Measurements from ENCODE around the gene SLC6A6.

Gene SLC6A6

GRCh38 chr3:14525685-14526631, 123.6 kb downstream of the SLC6A6 start:
- DNase-seq = no peak

- DNase-seq = no peak
Measured at GRCh38 chr3:14528081-14528480, 125.7 kb downstream of the SLC6A6 start.

DNA sequence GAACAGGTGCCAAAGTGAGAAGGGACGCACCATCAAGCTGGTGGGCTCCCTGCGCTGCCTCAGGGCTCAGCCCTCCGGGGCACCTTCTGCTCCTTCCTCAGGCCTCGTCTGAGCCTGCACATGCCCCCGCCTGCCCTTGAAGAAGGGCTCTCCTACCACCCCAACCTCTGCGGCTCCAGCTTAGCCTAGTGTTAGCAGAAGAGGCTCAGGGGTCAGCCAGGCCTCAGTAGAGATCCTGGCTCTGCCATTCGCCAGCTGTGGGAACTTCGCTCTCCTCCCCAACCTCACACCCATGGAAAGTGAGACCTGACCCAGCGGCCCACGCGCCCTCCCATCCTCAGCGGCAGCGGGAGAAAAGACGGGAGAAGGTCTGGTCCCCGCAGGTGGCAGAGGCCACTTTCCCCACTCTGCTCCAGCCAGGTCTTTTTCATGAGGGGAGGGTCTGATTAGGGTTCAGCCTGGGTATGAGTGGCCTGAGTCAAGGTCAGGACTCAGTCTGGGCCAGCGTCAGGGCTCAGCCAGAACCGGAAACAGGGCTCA, 129.5 kb downstream of the SLC6A6 start:
- no peak for DNase-seq

DNA sequence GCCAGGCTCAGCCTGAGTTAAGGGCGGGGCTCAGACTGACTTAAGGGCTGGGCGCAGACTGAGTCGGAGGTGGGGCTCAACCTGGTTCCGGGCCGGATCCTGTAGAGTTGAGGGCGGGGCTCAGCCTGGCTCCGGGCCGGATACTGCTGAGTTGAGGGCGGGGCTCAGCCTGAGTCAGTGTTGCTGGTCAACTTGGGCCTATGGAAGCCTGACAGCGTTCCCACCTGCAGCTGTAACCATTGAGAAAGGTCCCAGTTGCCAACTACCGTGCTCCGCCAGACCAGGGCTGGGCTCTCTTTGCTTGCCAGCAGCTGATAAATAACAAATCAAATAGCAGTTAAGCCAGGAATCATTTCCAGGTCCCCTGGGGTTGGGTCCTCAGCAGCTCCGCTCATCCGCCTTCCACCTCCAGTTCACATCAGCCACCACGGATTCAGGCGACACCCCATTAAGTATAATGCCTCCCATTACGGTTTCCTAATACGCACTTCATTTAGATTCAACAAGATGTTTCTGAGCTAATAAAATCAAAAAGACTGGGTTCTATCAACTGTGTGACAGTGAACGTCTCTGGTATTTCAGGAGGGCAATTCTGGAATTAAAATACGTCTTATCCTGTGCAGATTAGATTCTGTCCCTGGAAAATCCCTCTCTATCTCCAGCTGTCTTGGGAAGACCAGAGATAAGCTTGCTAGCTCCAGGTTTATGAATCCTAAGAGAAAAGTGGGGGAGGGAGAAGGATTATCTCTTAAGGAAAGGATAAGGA, 130.5 kb downstream of the SLC6A6 start:
- DNase-seq = no peak

DNA sequence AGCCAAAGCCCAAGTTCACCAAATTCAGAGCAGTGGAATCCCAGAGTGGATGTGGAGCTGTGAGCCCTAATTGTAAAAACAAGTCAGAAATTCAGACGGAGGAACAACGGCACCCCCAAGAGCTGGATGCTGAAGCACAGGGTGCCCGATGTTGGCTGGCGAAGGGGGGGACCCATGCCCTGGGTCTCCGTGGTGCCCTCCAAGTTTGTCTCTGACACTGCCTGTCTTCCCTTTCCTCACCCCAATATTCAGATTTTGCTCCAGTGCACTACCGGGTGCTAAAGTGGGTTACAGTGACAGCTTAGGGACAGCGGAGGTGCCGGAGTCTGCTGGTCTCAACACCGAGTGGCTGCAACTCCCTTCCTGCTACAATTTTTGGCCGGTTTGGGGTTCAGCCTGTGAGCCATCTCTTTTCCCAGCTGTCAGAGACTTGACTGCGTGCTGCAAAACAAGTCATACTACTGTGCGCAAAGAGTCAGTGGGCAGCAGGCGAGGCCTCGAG, 131.1 kb downstream of the SLC6A6 start:
- DNase-seq = no peak

GRCh38 chr3:14534516-14535191, 132.2 kb downstream of the SLC6A6 start:
- no peak for DNase-seq

- no peak for DNase-seq
Measured at GRCh38 chr3:14535616-14536015, 133.2 kb downstream of the SLC6A6 start.

GRCh38 chr3:14536055-14536815, 133.8 kb downstream of the SLC6A6 start:
- DNase-seq = no peak

DNA sequence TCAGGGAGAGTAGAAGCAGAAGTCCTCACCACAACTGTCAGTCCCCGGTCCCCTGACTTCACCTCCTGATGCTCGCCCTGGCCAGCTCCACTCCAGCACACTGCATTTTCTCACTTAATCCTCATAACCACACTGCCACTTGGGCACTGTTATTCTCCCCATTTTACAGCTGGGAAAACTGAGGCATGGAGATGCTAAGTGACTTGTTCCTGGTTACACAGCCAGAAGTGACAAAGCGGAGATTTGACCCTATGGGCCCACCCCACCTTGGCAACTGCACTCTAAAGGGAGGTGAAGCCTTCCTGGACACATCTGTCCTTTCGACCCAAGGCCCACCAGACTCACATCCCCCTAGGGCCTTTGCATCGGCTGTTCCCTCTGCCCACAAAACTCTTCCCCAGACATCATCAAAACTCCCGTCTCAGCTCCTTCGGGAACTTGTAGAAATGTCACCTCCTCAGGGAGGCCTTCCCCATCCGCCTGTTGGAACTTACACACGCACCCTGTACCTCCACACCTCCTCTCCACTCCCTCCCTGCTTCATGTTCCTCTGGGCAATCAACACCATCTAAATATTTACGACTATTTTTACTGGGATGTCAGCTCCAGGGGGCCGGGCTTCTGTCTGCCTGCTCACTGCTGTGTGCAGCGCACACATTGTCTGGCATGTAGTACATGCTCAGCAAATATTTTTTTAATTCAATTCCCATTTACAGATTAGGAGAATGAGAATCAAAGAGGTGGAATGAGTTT, 134.6 kb downstream of the SLC6A6 start:
- DNase-seq = no peak

DNA sequence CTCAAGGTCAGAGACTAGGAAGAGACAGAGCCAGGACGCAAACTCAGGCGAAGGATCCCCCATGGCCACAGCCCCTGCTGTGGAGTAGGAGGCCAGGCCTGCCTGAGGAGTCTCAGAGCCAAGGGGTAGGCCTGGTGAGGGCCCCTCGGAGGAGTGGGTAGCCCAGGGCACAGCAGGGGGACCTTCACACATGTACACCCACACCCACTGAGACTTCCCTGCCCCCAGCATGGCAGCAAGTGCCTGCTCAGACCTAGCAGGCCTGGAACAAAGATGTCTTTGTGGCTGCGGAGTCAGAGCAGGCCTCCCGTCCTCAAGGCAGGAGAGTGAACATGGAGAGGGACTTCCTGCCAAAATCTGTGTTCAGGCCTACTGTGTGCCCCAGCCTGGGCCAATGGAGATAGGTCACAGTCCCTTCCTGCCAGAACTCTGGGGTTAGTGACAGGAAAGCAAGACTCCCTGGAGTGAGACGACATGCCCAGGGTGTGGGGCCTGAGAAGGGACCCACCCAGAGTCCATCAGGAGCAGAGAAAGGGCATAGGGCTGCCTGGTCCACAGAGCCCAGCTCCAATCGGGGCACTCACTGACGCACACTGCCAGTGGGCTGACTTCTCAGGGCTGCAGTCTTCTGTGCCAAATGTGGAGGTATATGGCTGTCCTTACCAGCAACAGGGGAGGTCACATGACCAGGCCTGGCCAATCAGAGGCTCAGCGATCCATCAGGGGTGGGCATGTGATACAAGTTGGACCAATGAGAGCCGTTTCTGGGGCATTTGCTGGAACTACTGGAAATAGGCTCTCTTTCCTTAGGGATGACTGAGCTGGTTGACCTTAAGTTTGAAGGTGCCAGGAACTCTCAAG, 135.4 kb downstream of the SLC6A6 start:
- DNase-seq = no peak

DNA sequence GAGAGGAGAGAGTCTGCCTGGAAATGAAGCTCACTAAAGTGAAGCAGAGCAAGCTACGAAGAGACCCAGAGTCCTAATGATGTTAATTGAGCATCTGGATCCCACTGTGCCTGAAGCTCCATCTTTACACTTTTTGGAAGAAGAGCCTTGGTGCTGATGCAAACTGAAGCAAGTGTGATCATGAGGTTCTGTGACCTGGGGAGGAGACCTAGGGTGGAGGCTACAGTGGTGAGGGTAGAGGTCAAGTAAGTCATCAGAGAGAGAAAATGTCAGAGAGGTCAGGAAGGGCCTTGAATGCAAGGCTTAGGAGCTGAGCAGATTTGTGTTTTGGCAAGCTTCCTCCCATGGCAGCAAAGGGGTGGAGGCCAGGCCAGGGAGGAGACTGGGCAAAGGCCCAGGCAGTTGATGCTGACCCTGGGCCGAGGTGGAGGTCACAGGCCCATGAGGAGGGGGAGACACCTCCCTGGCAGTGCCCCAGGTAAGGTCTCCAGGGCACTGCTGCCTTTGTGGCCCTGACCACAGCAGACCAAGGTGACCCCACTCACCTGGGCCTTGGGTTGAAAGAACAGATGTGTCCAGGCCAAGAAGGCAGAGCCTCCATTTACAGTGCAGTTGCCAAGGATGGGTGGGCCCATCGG, 136.2 kb downstream of the SLC6A6 start:
- no peak for DNase-seq

Measured in midbrain (tissue), 1 donor.